Fibroblast of lung (primary cell): ENCODE results near the gene NIT2.
"Not testable (repeated sequence)": the region's sequence is repeated elsewhere in the genome, so short reads cannot be mapped to it uniquely, and the experiment has no call there.

Source experiments
- CTCF ChIP-seq, 2 donors: IDR thresholded peaks in 1 of 2; conservative IDR thresholded peaks in 1 of 2; 1 replicate in 1 of 2; 2 replicates in 1 of 2; pipeline ENCODE4 v1.5.1; 2011 to 2012; ENCODE audit warnings: low read length in 2 of 2, control low read depth in 1 of 2, inconsistent platforms in 1 of 2, low read depth in 1 of 2, mild to moderate bottlenecking in 1 of 2
- EZH2 ChIP-seq: IDR thresholded peaks from 2 replicates; pipeline ENCODE4 v1.5.1; 2012; ENCODE audit warnings: low read length, control low read depth, mild to moderate bottlenecking; ENCODE audit errors: missing control alignments

DNA sequence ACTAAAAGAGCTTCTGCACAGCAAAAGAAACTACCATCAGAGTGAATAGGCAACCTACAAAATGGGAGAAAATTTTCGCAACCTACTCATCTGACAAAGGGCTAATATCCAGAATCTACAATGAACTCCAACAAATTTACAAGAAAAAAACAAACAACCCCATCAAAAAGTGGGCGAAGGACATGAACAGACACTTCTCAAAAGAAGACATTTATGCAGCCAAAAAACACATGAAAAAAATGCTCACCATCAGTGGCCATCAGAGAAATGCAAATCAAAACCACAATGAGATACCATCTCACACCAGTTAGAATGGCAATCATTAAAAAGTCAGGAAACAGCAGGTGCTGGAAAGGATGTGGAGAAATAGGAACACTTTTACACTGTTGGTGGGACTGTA is 17.2 kb downstream of the NIT2 start:
- not testable (repeated sequence) for TF ChIP-seq CTCF (conservative IDR thresholded peaks at IDR 0.05 in 1 of 2, IDR thresholded peaks at IDR 0.05 in 1 of 2; ENCODE audit: low read depth in 1 of 2, low read length in 2 of 2); EZH2
